H1 (cell line): ENCODE measurements around the gene C1QTNF4. TPM values are rescaled to one million over a fixed set of nuclear protein-coding genes. Genes with fewer than 3 reads are reported as not detected.

Experiments used
- CTCF ChIA-PET: fragments of 300-600 bp; sonication (Branson Sonifier 250); formaldehyde crosslinking; loops from one replicate; lab custom pipeline; 2021; ENCODE audit not compliant: partially characterized antibody; lab: Charles Lee
- POLR2A ChIA-PET: fragments of 300-600 bp; sonication (Branson Sonifier 250); formaldehyde crosslinking; loops from one replicate; lab custom pipeline; 2021; ENCODE audit warnings: inconsistent platforms; ENCODE audit not compliant: partially characterized antibody; lab: Charles Lee
- DNase-seq, 2 experiments: peaks; one replicate each; pipeline versions ENCODE4 v3.0.0 to v3.0.0-alpha.2; 2010 to 2022; ENCODE audit warnings: low spot score in 2 of 2, low read depth in 1 of 2, mixed read lengths in 1 of 2
- FAIRE-seq: peaks from 2 replicates; lab custom pipeline; 2011; peaks lifted over from hg19 to GRCh38; lab: Jason Lieb, UNC
- H2AFZ ChIP-seq: 2 replicates; pipeline ENCODE4 v1.8.1; 2012; ENCODE audit warnings: low read length, inconsistent platforms
- H2AK5ac ChIP-seq: 2 replicates; pipeline ENCODE4 v1.6.1; 2013; ENCODE audit warnings: low read depth, low read length
- H2BK120ac ChIP-seq: replicated peaks from 2 replicates; pipeline ENCODE3; 2013; ENCODE audit warnings: low read depth, low read length, inconsistent platforms
- H2BK12ac ChIP-seq: 2 replicates; pipeline ENCODE4 v1.6.1; 2013; ENCODE audit warnings: low read depth, low read length
- H2BK15ac ChIP-seq: 2 replicates; pipeline ENCODE4 v1.6.1; 2013; ENCODE audit warnings: low read length
- H2BK20ac ChIP-seq: 2 replicates; pipeline ENCODE4 v1.6.1; 2013; ENCODE audit warnings: low read length
- H2BK5ac ChIP-seq: 2 replicates; pipeline ENCODE4 v1.6.1; 2013; ENCODE audit warnings: low read depth, low read length
- H3K14ac ChIP-seq: 2 replicates; pipeline ENCODE4 v1.6.1; 2013; ENCODE audit warnings: inconsistent platforms; ENCODE audit not compliant: insufficient read length
- H3K18ac ChIP-seq: 2 replicates; pipeline ENCODE4 v1.6.1; 2013; ENCODE audit warnings: low read length; ENCODE audit errors: extremely low read depth
- H3K23ac ChIP-seq: 2 replicates; pipeline ENCODE4 v1.6.1; 2013; ENCODE audit warnings: inconsistent platforms; ENCODE audit not compliant: insufficient read length
- H3K23me2 ChIP-seq: 2 replicates; pipeline ENCODE4 v1.6.1; 2013; ENCODE audit warnings: low read depth, low read length
- H3K27ac ChIP-seq: 2 replicates; pipeline ENCODE4 v1.6.1; 2011; ENCODE audit warnings: low read depth, low read length, inconsistent platforms
- H3K27me3 ChIP-seq, 4 experiments: replicated peaks in 1 of 4; 1 replicate in 1 of 4; 2 replicates in 3 of 4; pipeline versions ENCODE4 v1.6.1 to v1.8.1; 2011 to 2013; ENCODE audit warnings: low read length in 3 of 4, mild to moderate bottlenecking in 3 of 4, inconsistent platforms in 2 of 4, mixed read lengths in 2 of 4, moderate library complexity in 1 of 4; ENCODE audit not compliant: control insufficient read depth in 3 of 4, insufficient read depth in 3 of 4; ENCODE audit errors: extremely low read depth in 1 of 4
- H3K36me3 ChIP-seq, 4 experiments: 2 replicates each; pipeline versions ENCODE4 v1.6.1 to v1.8.1; 2011 to 2013; ENCODE audit warnings: mild to moderate bottlenecking in 4 of 4, low read length in 3 of 4, moderate library complexity in 2 of 4, control low read depth in 1 of 4, inconsistent platforms in 1 of 4; ENCODE audit not compliant: insufficient read depth in 4 of 4, control insufficient read depth in 2 of 4
- H3K4ac ChIP-seq: replicated peaks from 2 replicates; pipeline ENCODE3; 2013; ENCODE audit warnings: low read length, low read depth, mixed read lengths, inconsistent platforms; ENCODE audit not compliant: insufficient read length
- H3K4me1 ChIP-seq, 4 experiments: replicated peaks in 1 of 4; 1 replicate in 1 of 4; 2 replicates in 3 of 4; pipeline versions ENCODE4 v1.6.1 to v1.8.1; 2011 to 2013; ENCODE audit warnings: low read length in 3 of 4, inconsistent platforms in 2 of 4, mixed read lengths in 1 of 4; ENCODE audit not compliant: insufficient read depth in 4 of 4, control insufficient read depth in 3 of 4
- H3K4me2 ChIP-seq, 2 experiments: 2 replicates each; pipeline versions ENCODE4 v1.6.1 to v1.8.1; 2011 to 2013; ENCODE audit warnings: low read depth in 2 of 2, low read length in 2 of 2, control low read depth in 1 of 2, inconsistent platforms in 1 of 2, mild to moderate bottlenecking in 1 of 2; ENCODE audit not compliant: insufficient read depth in 1 of 2
- H3K4me3 ChIP-seq, 4 experiments: fragments of 200-600, 300-600 bp in 1 of 4; sonication (generic), shearing (Covaris generic), sonication (Bioruptor Twin) in 1 of 4; 2 replicates each; pipeline versions ENCODE4 v1.5.1 to v1.8.1; 2011 to 2016; ENCODE audit warnings: low read length in 4 of 4, low read depth in 3 of 4, control low read depth in 2 of 4, inconsistent platforms in 2 of 4, mild to moderate bottlenecking in 2 of 4, mixed read lengths in 1 of 4, moderate library complexity in 1 of 4; ENCODE audit not compliant: insufficient read depth in 2 of 4; ENCODE audit errors: extremely low read depth in 1 of 4
- H3K56ac ChIP-seq: replicated peaks from 2 replicates; pipeline ENCODE3; 2013; ENCODE audit warnings: low read depth, mild to moderate bottlenecking, mixed read lengths, low read length, inconsistent platforms; ENCODE audit not compliant: insufficient read length
- H3K79me1 ChIP-seq: 2 replicates; pipeline ENCODE4 v1.6.1; 2013; ENCODE audit warnings: low read depth, low read length, control low read depth
- H3K79me2 ChIP-seq, 2 experiments: 2 replicates each; pipeline versions ENCODE4 v1.6.1 to v1.8.1; 2012 to 2013; ENCODE audit warnings: low read length in 2 of 2, mild to moderate bottlenecking in 2 of 2, inconsistent platforms in 1 of 2; ENCODE audit not compliant: insufficient read depth in 2 of 2, control insufficient read depth in 1 of 2
- H3K9ac ChIP-seq, 4 experiments: replicated peaks in 1 of 4; 1 replicate in 1 of 4; 2 replicates in 3 of 4; pipeline versions ENCODE4 v1.6.1 to v1.8.1; 2011 to 2013; ENCODE audit warnings: low read depth in 3 of 4, low read length in 3 of 4, control low read depth in 2 of 4, mild to moderate bottlenecking in 2 of 4, moderate library complexity in 2 of 4, inconsistent platforms in 1 of 4; ENCODE audit errors: extremely low read depth in 1 of 4
- H3K9me3 ChIP-seq, 2 experiments: 2 replicates each; pipeline versions ENCODE4 v1.6.1 to v1.8.1; 2012 to 2013; ENCODE audit warnings: mild to moderate bottlenecking in 2 of 2, moderate library complexity in 2 of 2, control low read depth in 1 of 2, inconsistent platforms in 1 of 2, low read depth in 1 of 2, low read length in 1 of 2, mixed read lengths in 1 of 2; ENCODE audit not compliant: insufficient read depth in 2 of 2
- H4K20me1 ChIP-seq, 2 experiments: replicated peaks in 1 of 2; 2 replicates each; pipeline versions ENCODE3 to v1.8.1; 2011 to 2013; ENCODE audit warnings: inconsistent platforms in 2 of 2, low read length in 2 of 2, mild to moderate bottlenecking in 1 of 2; ENCODE audit not compliant: insufficient read depth in 2 of 2, control insufficient read depth in 1 of 2
- H4K5ac ChIP-seq: 2 replicates; pipeline ENCODE4 v1.6.1; 2013; ENCODE audit warnings: low read length, low read depth, mixed read lengths, inconsistent platforms; ENCODE audit not compliant: insufficient read length
- H4K8ac ChIP-seq: 2 replicates; pipeline ENCODE4 v1.8.0; 2013; ENCODE audit warnings: mild to moderate bottlenecking, moderate library complexity, low read length, inconsistent platforms; ENCODE audit not compliant: insufficient read depth; ENCODE audit errors: extremely low read depth
- H4K91ac ChIP-seq: replicated peaks from 2 replicates; pipeline ENCODE3; 2013; ENCODE audit warnings: low read length, mixed read lengths, inconsistent platforms; ENCODE audit not compliant: insufficient read length
- BCL11A ChIP-seq, 2 experiments: IDR thresholded peaks; one replicate each; pipeline ENCODE4 v1.6.1; 2011; ENCODE audit warnings: low read depth in 2 of 2, low read length in 2 of 2, mild to moderate bottlenecking in 2 of 2
- CBX5 ChIP-seq: fragments of 300-800, 300-1000 bp; sonication (generic); IDR thresholded peaks from 2 replicates; pipeline ENCODE4 v1.7.1; 2016; ENCODE audit warnings: antibody characterized with exemption, low read length, low read depth
- KDM4A ChIP-seq: IDR thresholded peaks from one replicate; pipeline ENCODE4 v1.7.1; 2012; ENCODE audit warnings: low read depth, mild to moderate bottlenecking, moderate library complexity, low read length, inconsistent platforms; ENCODE audit not compliant: severe bottlenecking
- NRF1 ChIP-seq: IDR thresholded peaks from 2 replicates; pipeline ENCODE4 v1.6.1; 2011; ENCODE audit warnings: mild to moderate bottlenecking, low read depth, low read length, improper control_type of control experiment
- POU5F1 ChIP-seq: IDR thresholded peaks from 2 replicates; pipeline ENCODE4 v1.6.1; 2011; ENCODE audit warnings: low read depth, mild to moderate bottlenecking, low read length, moderate library complexity
- TAF1 ChIP-seq: IDR thresholded peaks from 2 replicates; pipeline ENCODE4 v1.6.1; 2011; ENCODE audit warnings: mild to moderate bottlenecking, low read depth, low read length
- TBP ChIP-seq: IDR thresholded peaks from 2 replicates; pipeline ENCODE4 v1.6.1; 2011; ENCODE audit warnings: low read depth, low read length, improper control_type of control experiment
- WGBS, 2 experiments: shearing (Covaris generic) in 1 of 2; methylation state at CpG; one replicate each; pipeline versions ENCODE4 v1.1.6 to v1.1.7; 2013 to 2015; ENCODE audit warnings: low lambda C conversion rate in 2 of 2, mixed read lengths in 2 of 2, inconsistent platforms in 1 of 2, low coverage in 1 of 2, missing lambda C conversion rate in 1 of 2; ENCODE audit not compliant: insufficient replicate concordance in 2 of 2, insufficient coverage in 1 of 2, insufficient read length in 1 of 2; ENCODE audit errors: extremely low coverage in 1 of 2, missing lambda C conversion rate in 1 of 2; 5-methylcytosine and 5-hydroxymethylcytosine counted together
- polyA plus RNA-seq, 7 experiments: library from polyadenylated mRNA; depleted of rRNA in 3 of 7; stranded (reverse) in 5 of 7; unstranded in 2 of 7; fragments of >200 nt in 5 of 7; fragments of 200-250 nt in 2 of 7; gene quantifications; 1 replicate in 5 of 7; 2 replicates in 1 of 7; 4 replicates in 1 of 7; pipeline versions ENCODE4 v1.2.1 to v1.2.3, GENCODE V29; 2011 to 2013; ENCODE audit warnings: missing spikeins in 2 of 7, mixed read lengths in 2 of 7
- total RNA-seq: library from RNA; stranded (reverse); fragmentation: NEBNext Ultra II Directional; extraction: Animal tissue kit (Norgen Biotek cat#: 25700); gene quantifications from 2 replicates; pipeline ENCODE4 v1.2.1, GENCODE V29; 2021
- TF ChIP-seq, protein P1 (sequence below), 3 experiments: IDR thresholded peaks; 1 replicate in 2 of 3; 2 replicates in 1 of 3; pipeline versions ENCODE4 v1.5.1 to v1.6.1; 2011; ENCODE audit warnings: low read length in 3 of 3, mild to moderate bottlenecking in 3 of 3, inconsistent platforms in 2 of 3, low read depth in 1 of 3, moderate library complexity in 1 of 3; ENCODE audit not compliant: insufficient read depth in 1 of 3; ENCODE audit errors: control extremely low read depth in 1 of 3

C1QTNF4 gene
- total and polyA plus RNA-seq, 2 of the 8 experiments (the other 6 are each of a cell fraction or from before 2014, with no cell fraction given): 3.9 to 6.0 TPM

DNA sequence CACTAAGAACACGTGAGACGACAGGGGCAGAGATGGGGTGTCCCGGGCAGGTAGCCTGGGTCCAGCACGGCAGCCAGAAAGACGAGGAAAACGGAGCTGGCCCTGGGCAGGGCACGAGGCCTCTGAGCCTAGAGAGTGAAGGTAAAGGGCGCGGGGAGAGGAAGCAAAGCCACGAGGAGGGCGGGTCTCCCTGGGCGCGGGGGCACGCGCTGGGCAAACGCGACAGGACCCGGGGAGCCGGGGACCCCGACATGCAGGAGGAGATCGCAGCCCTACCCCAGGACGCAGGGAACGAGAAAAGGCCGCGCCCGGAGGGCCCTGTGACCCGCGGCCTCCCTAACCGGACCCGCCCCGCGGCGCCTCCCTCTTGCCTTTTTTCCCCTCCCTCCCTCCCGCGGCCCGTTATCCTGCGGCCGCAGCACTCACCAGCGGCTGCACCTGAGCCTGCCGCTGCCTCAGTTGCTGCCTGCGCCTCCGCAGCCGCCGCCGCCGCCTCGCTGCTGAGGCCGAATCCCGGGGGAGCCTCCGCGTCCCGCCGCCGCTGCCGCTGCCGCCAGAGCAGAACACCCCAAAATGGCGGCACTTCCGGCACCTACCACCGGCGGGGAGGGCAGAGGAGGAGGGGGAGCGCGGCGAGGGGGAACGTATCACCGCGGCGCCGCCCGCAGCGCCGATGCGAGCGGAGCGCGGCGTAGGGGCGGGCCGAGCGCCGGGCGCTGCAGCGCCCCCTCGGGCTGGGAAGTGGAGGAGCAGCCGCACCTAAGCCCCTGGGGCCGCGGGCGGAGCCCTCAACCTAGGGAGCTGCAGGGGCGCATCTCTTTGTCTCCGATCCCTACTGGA lies 41.4 kb downstream of the C1QTNF4 start, which contains the start of gene CELF1:
CELF1 (minus strand) TSS at position 567 of the 840 bp plus-strand sequence. CDS start 53,609 bp downstream, outside the sequence.
- peak within 1 kb of the TSS; percentile 97; the same call in 1 of the 2 replicates for H4K8ac ChIP-seq
- TF ChIP-seq BCL11A (IDR thresholded peaks at IDR 0.05; ENCODE audit: low read depth in 2 of 2, low read length in 2 of 2) (no peak), NRF1 (no peak), KDM4A (peak; percentile 42), TBP (0 out of 2 replicates have a peak, but pooled peaks have one; percentile 13), TAF1 (peak; percentile 75), CBX5 (no peak), POU5F1 (no peak)
- TF ChIP-seq, protein P1, sequence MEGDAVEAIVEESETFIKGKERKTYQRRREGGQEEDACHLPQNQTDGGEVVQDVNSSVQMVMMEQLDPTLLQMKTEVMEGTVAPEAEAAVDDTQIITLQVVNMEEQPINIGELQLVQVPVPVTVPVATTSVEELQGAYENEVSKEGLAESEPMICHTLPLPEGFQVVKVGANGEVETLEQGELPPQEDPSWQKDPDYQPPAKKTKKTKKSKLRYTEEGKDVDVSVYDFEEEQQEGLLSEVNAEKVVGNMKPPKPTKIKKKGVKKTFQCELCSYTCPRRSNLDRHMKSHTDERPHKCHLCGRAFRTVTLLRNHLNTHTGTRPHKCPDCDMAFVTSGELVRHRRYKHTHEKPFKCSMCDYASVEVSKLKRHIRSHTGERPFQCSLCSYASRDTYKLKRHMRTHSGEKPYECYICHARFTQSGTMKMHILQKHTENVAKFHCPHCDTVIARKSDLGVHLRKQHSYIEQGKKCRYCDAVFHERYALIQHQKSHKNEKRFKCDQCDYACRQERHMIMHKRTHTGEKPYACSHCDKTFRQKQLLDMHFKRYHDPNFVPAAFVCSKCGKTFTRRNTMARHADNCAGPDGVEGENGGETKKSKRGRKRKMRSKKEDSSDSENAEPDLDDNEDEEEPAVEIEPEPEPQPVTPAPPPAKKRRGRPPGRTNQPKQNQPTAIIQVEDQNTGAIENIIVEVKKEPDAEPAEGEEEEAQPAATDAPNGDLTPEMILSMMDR (IDR thresholded peaks at IDR 0.05; ENCODE audit: control extremely low read depth in 1 of 3, insufficient read depth in 1 of 3, low read depth in 1 of 3, low read length in 3 of 3): peak; percentile 75 to 88 (median 84)

More for the DNA sequence above, 41.4 kb downstream of the C1QTNF4 start, which contains the start of gene CELF1:
- Histone ChIP-seq H3K36me3 (peaks cover 0 to 6% (median 0%) of the 10 kb centered on the region in 4 experiments; a peak in 1 of 8 replicates), H4K91ac (peak within 1 kb of the TSS; percentile 69), H2BK12ac (peak within 1 kb of the TSS; percentile 80), H2AFZ (peak within 1 kb of the TSS; percentile 99), H3K27me3 (no peaks in the 10 kb centered on the region), H2BK20ac (no peak within 1 kb of the TSS), H3K79me1 (no peaks in the 10 kb centered on the region), H3K56ac (peak within 1 kb of the TSS; percentile 89), H2BK120ac (peak within 1 kb of the TSS; percentile 86), H3K4me2 (peak within 1 kb of the TSS; percentile 73 to 98), H3K4me3 (peak within 1 kb of the TSS; percentile 68 to 96 (median 86)), H3K23ac (no peak within 1 kb of the TSS), H3K79me2 (peaks cover 37 to 49% of the 10 kb centered on the region in 2 experiments), H2BK15ac (peak within 1 kb of the TSS; percentile 81; the same call in 1 of the 2 replicates), H3K9me3 (no peaks in the 10 kb centered on the region), H4K20me1 (peaks cover 12 to 19% of the 10 kb centered on the region in 2 experiments), H4K5ac (peak within 1 kb of the TSS; percentile 91), H3K27ac (peak within 1 kb of the TSS; percentile 84), H3K23me2 (peaks cover 3% of the 10 kb centered on the region; the same call in 1 of the 2 replicates), H3K4ac (peak within 1 kb of the TSS; percentile 92), H2AK5ac (peak within 1 kb of the TSS; percentile 96), H3K4me1 (peaks cover 0 to 2% (median 0%) of the 10 kb centered on the region in 4 experiments; a peak in 1 of 7 replicates), H3K14ac (peak within 1 kb of the TSS; percentile 0), H2BK5ac (peak within 1 kb of the TSS; percentile 96), H3K18ac (peak within 1 kb of the TSS; percentile 82), H3K9ac (peak within 1 kb of the TSS; percentile 79 to 91 (median 86))
- FAIRE-seq: no peak
- CTCF ChIA-PET: interaction anchor here (0.6 to 2.3 kb wide), 15 partner anchors 9 to 140 kb away, joined by 3 to 25 read pairs (median 4); partner anchors contain the start of genes KBTBD4 and NDUFS3
- 2% methylated on average over 32 of the region's 89 CpGs; no CpG with 5 or more reads in 1 of the 2 experiments for WGBS, 2 experiments
- peak; percentile 80 to 91 for DNase-seq
- POLR2A ChIA-PET: interaction anchor here (0.6 to 5.0 kb wide), 22 partner anchors 8 to 98 kb away, joined by 3 to 65 read pairs (median 5); partner anchors contain the start of genes KBTBD4, NDUFS3 and PTPMT1
